Endodermal cell (in vitro differentiated cells): Measurements from ENCODE around the gene HOXB2. TPM values are rescaled to one million over a fixed set of nuclear protein-coding genes. Genes with fewer than 3 reads are reported as not detected.

Experiments used
- DNase-seq: peaks from one replicate; pipeline ENCODE4 v3.0.0-alpha.2; 2017
- H3K27ac ChIP-seq: 2 replicates; pipeline ENCODE4 v1.5.1; 2013; ENCODE audit warnings: mild to moderate bottlenecking, low read depth, low read length, moderate library complexity
- H3K27me3 ChIP-seq: 2 replicates; pipeline ENCODE4 v1.6.1; 2013; ENCODE audit warnings: mild to moderate bottlenecking, low read length, moderate library complexity; ENCODE audit not compliant: insufficient read depth, control insufficient read depth, poor library complexity, severe bottlenecking
- H3K36me3 ChIP-seq: 2 replicates; pipeline ENCODE4 v1.7.0; 2013; ENCODE audit warnings: mild to moderate bottlenecking, low read length, moderate library complexity; ENCODE audit not compliant: control insufficient read depth, insufficient read depth
- H3K4me1 ChIP-seq: one replicate; pipeline ENCODE4 v1.7.0; 2013; ENCODE audit warnings: low read length; ENCODE audit not compliant: control insufficient read depth, insufficient read depth
- H3K4me3 ChIP-seq: 2 replicates; pipeline ENCODE4 v1.5.1; 2013; ENCODE audit warnings: mild to moderate bottlenecking, low read length, moderate library complexity
- H3K9ac ChIP-seq: 2 replicates; pipeline ENCODE4 v1.6.1; 2013; ENCODE audit warnings: mild to moderate bottlenecking, low read length, moderate library complexity; ENCODE audit not compliant: poor library complexity, severe bottlenecking; ENCODE audit errors: extremely low read depth
- H3K9me3 ChIP-seq: 2 replicates; pipeline ENCODE4 v1.6.1; 2013; ENCODE audit warnings: mild to moderate bottlenecking, low read length, moderate library complexity; ENCODE audit not compliant: control insufficient read depth
- H3K27ac Mint-ChIP-seq: 2 replicates; pipeline ENCODE4 v1.8.0; 2020; ENCODE audit warnings: mixed read lengths
- H3K27me3 Mint-ChIP-seq: 2 replicates; pipeline ENCODE4 v1.8.0; 2021; ENCODE audit warnings: mild to moderate bottlenecking, mixed read lengths; ENCODE audit not compliant: insufficient read depth
- H3K36me3 Mint-ChIP-seq: 2 replicates; pipeline ENCODE4 v1.8.0; 2020; ENCODE audit warnings: low read depth, mixed read lengths
- H3K4me1 Mint-ChIP-seq: 2 replicates; pipeline ENCODE4 v1.8.0; 2020; ENCODE audit warnings: mixed read lengths
- H3K4me3 Mint-ChIP-seq: 2 replicates; pipeline ENCODE4 v1.8.0; 2020; ENCODE audit warnings: mild to moderate bottlenecking, moderate library complexity, mixed read lengths
- H3K9me3 Mint-ChIP-seq: 2 replicates; pipeline ENCODE4 v1.8.0; 2020; ENCODE audit warnings: mild to moderate bottlenecking, mixed read lengths
- WGBS, 2 experiments: methylation state at CpG; one replicate each; pipeline versions ENCODE4 v1.1.5 to v1.1.7; 2013; ENCODE audit warnings: missing lambda C conversion rate in 2 of 2, mixed read lengths in 1 of 2; ENCODE audit not compliant: insufficient coverage in 1 of 2, insufficient read length in 1 of 2; 5-methylcytosine and 5-hydroxymethylcytosine counted together
- total RNA-seq, 2 donors: library from RNA; stranded (reverse); fragmentation: NEBNext Ultra II Directional in 1 of 2; extraction: Animal tissue kit (Norgen Biotek cat#: 25700) in 1 of 2; gene quantifications; 2 replicates in 1 of 2; 3 replicates in 1 of 2; pipeline ENCODE4 v1.2.1, GENCODE V29; 2021
- TF ChIP-seq, protein P1 (sequence below): fragments of 200-600 bp; sonication (generic); conservative IDR thresholded peaks from 2 replicates; pipeline ENCODE4 v1.5.0; 2021; ENCODE audit warnings: antibody characterized with exemption, mild to moderate bottlenecking

Gene HOXB2
- total RNA-seq, 2 donors from 2014 or later = 0.22 TPM; not detected in 1

DNA sequence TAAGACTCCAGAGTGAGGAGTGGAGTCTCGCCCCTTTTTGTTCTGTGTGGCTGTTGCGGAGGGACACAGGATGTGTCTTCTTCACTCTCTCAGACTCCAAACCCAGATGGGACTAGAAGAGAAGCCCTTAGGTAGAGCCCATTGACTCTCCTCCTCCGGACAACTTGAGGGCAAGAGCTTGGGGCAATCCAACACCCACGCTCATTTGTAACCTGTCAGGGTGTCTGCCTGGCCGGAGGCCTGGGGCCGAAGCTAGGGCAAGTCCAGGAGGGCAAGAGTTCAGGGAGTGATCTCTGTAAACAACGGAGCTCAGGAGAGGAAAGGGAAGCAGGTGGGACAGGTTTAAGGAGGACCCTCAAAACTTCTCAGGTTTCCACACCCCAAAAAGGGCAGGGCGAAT, 12.6 kb downstream of the HOXB2 start:
- TF ChIP-seq, protein P1, sequence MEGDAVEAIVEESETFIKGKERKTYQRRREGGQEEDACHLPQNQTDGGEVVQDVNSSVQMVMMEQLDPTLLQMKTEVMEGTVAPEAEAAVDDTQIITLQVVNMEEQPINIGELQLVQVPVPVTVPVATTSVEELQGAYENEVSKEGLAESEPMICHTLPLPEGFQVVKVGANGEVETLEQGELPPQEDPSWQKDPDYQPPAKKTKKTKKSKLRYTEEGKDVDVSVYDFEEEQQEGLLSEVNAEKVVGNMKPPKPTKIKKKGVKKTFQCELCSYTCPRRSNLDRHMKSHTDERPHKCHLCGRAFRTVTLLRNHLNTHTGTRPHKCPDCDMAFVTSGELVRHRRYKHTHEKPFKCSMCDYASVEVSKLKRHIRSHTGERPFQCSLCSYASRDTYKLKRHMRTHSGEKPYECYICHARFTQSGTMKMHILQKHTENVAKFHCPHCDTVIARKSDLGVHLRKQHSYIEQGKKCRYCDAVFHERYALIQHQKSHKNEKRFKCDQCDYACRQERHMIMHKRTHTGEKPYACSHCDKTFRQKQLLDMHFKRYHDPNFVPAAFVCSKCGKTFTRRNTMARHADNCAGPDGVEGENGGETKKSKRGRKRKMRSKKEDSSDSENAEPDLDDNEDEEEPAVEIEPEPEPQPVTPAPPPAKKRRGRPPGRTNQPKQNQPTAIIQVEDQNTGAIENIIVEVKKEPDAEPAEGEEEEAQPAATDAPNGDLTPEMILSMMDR = no peak
- no peaks in the 10 kb centered on the region for H3K4me1 ChIP-seq

DNA sequence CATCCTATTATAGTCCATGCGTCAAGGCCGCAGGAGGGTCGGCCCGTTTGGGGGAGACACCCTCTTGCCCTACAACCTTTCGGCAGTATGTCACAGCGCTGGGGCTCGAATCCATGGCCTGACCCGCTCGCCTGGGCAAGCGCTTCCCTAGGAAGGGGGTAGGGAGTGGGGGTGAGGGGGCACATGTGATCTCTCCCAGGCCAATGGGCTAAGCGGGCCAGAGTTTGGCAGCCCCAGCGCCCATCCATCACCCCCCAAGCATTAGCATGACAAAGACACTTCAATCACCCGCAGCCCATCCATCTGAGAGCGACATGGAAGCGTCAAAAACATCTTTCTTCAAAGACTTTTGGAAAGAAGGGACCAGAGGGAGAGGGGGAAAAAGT, 14.0 kb downstream of the HOXB2 start, which contains the start of gene HOXB1:
HOXB1 (minus strand) TSS at position 125 of the 386 bp plus-strand sequence; CDS start at position 18, 107 bp downstream.
- peaks cover 93% of the 10 kb centered on the region for H3K27me3 Mint-ChIP-seq

More for the DNA sequence above, 12.6 kb downstream of the HOXB2 start:
- H3K27me3 Mint-ChIP-seq = peaks cover 93% of the 10 kb centered on the region
- WGBS, 2 experiments = 79 to 92% methylated on average over 5 to 8 of the region's 8 CpGs
- H3K27ac ChIP-seq = no peak overlapping the region
- H3K36me3 ChIP-seq = no peaks in the 10 kb centered on the region
- no peaks in the 10 kb centered on the region for H3K9me3 ChIP-seq
- H3K27ac Mint-ChIP-seq = no peak overlapping the region
- H3K9ac ChIP-seq = no peak overlapping the region
- peaks cover 16% of the 10 kb centered on the region for H3K4me1 Mint-ChIP-seq
- peaks cover 63% of the 10 kb centered on the region for H3K27me3 ChIP-seq
- no peaks in the 10 kb centered on the region for H3K36me3 Mint-ChIP-seq
- DNase-seq = peak; percentile 49
- H3K4me3 ChIP-seq = no peak overlapping the region
- H3K9me3 Mint-ChIP-seq = no peaks in the 10 kb centered on the region
- H3K4me3 Mint-ChIP-seq = no peak overlapping the region

DNA sequence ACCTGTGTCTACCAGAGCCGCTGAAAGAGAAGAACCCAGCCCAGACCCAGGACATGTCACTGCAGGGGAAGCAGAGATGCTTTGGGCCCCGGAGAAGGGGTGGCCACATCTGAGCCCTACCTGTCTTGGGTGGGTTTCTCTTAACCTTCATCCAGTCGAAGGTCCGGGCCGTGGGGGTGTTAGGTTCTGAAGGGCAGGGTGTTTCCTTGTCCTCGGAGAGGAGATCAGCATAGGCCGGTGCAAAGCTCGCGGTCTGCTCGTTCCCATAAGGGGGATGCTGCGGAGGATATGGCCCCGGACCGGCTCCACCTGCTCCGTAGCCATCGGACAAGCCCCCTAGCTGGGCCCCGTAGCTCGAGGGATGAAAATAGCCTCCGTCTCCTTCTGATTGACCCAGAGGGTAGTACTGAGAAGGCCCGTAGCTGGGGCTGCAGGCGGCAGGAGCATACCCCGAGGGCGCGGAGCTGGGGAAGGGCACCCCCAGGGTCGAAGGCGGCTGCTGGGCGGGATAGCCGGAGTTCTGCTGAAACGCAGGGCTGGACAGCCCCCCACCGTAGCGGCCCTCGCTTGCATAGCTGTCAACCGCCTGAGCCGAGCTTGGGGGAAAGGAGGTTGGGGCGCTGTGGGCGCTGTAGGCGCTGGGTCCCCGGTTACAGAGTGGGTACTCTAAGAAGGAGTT, 14.6 kb downstream of the HOXB2 start:
- no peaks in the 10 kb centered on the region for H3K9me3 Mint-ChIP-seq
- peak; percentile 78 for DNase-seq
- H3K27ac Mint-ChIP-seq = no peak overlapping the region
- Histone ChIP-seq H3K36me3 (no peaks in the 10 kb centered on the region), H3K9me3 (no peaks in the 10 kb centered on the region), H3K27ac (no peak overlapping the region), H3K27me3 (peaks cover 81% of the 10 kb centered on the region), H3K4me1 (no peaks in the 10 kb centered on the region), H3K9ac (no peak overlapping the region), H3K4me3 (no peak overlapping the region)
- WGBS, 2 experiments = 40 to 56% methylated on average over 16 to 37 of the region's 37 CpGs
- TF ChIP-seq, protein P1 = no peak
- no peak overlapping the region for H3K4me3 Mint-ChIP-seq
- H3K36me3 Mint-ChIP-seq = no peaks in the 10 kb centered on the region
- peaks cover 95% of the 10 kb centered on the region for H3K27me3 Mint-ChIP-seq
- H3K4me1 Mint-ChIP-seq = peaks cover 18% of the 10 kb centered on the region

More for the DNA sequence above, 14.0 kb downstream of the HOXB2 start, which contains the start of gene HOXB1:
- H3K4me1 ChIP-seq = no peaks in the 10 kb centered on the region
- no peak within 1 kb of the TSS for H3K4me3 ChIP-seq
- 20 to 40% methylated on average over 2 to 13 of the region's 15 CpGs for WGBS, 2 experiments
- no peaks in the 10 kb centered on the region for H3K9me3 Mint-ChIP-seq
- H3K9me3 ChIP-seq = no peaks in the 10 kb centered on the region
- H3K27ac Mint-ChIP-seq = no peak within 1 kb of the TSS
- H3K4me1 Mint-ChIP-seq = peaks cover 18% of the 10 kb centered on the region
- DNase-seq = peak; percentile 89
- no peaks in the 10 kb centered on the region for H3K36me3 Mint-ChIP-seq
- H3K27ac ChIP-seq = peak within 1 kb of the TSS; percentile 76
- TF ChIP-seq, protein P1 = no peak
- H3K27me3 ChIP-seq = peaks cover 75% of the 10 kb centered on the region
- no peak within 1 kb of the TSS for H3K9ac ChIP-seq
- no peak within 1 kb of the TSS for H3K4me3 Mint-ChIP-seq
- no peaks in the 10 kb centered on the region for H3K36me3 ChIP-seq
